ENCODE results near the gene YIPF5. TPM values are rescaled to one million over a fixed set of nuclear protein-coding genes. Genes with fewer than 3 reads are reported as not detected.

Gene YIPF5
- total RNA-seq, 1 donor from 2014 or later, result 43.3 TPM

DNA sequence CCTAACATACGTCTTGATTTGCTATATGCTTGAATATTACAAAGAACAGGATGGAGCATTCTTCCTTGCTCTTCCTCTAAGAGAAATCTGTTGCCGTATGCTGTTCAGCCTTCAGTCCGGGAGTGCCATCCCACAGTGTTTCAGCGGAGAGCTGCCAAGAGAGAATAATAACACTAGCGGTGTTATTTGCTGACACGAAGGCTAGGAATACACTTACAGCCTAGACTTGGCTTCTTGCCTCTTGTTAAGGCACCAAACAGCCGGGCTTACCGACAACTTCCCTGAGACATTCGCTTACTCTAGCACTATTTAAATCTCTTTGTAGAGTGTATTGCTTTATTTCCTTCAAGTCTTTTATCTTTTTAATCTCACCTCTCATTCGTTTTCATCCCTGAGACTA, 31.6 kb upstream of the YIPF5 start:
- H3K27me3 ChIP-seq (ENCODE audit: control insufficient read depth in 3 of 3, insufficient read depth in 3 of 3, low read length in 3 of 3), result peaks cover 9 to 17% (median 15%) of the 10 kb centered on the region in 3 donors
- H3K9me3 ChIP-seq (ENCODE audit: control insufficient read depth in 3 of 3, low read length in 3 of 3), result no peaks in the 10 kb centered on the region
- no peaks in the 10 kb centered on the region for H3K36me3 ChIP-seq (ENCODE audit: control insufficient read depth in 3 of 3, insufficient read depth in 3 of 3, low read length in 3 of 3)
- no peak overlapping the region for H3K9ac ChIP-seq (ENCODE audit: low read depth in 1 of 3, low read length in 3 of 3)
- no peak overlapping the region for H3K4me3 ChIP-seq (ENCODE audit: low read length in 3 of 3)
- peaks cover 4 to 13% (median 7%) of the 10 kb centered on the region in 3 donors for H3K4me1 ChIP-seq (ENCODE audit: control insufficient read depth in 3 of 3, insufficient read depth in 3 of 3, low read length in 3 of 3)
- H3K27ac ChIP-seq (ENCODE audit: low read depth, low read length), result peak overlapping the region; percentile 26

GRCh38 chr5:144201588-144201987, 31.1 kb upstream of the YIPF5 start:
- no peaks in the 10 kb centered on the region for H3K9me3 ChIP-seq (ENCODE audit: control insufficient read depth in 3 of 3, low read length in 3 of 3)
- H3K4me1 ChIP-seq (ENCODE audit: control insufficient read depth in 3 of 3, insufficient read depth in 3 of 3, low read length in 3 of 3), result peaks cover 4 to 13% (median 7%) of the 10 kb centered on the region in 3 donors
- H3K9ac ChIP-seq (ENCODE audit: low read depth in 1 of 3, low read length in 3 of 3), result no peak overlapping the region
- H3K27me3 ChIP-seq (ENCODE audit: control insufficient read depth in 3 of 3, insufficient read depth in 3 of 3, low read length in 3 of 3), result peaks cover 5 to 12% (median 10%) of the 10 kb centered on the region in 3 donors
- no peak overlapping the region for H3K4me3 ChIP-seq (ENCODE audit: low read length in 3 of 3)
- H3K27ac ChIP-seq (ENCODE audit: low read depth, low read length), result no peak overlapping the region
- no peaks in the 10 kb centered on the region for H3K36me3 ChIP-seq (ENCODE audit: control insufficient read depth in 3 of 3, insufficient read depth in 3 of 3, low read length in 3 of 3)

DNA sequence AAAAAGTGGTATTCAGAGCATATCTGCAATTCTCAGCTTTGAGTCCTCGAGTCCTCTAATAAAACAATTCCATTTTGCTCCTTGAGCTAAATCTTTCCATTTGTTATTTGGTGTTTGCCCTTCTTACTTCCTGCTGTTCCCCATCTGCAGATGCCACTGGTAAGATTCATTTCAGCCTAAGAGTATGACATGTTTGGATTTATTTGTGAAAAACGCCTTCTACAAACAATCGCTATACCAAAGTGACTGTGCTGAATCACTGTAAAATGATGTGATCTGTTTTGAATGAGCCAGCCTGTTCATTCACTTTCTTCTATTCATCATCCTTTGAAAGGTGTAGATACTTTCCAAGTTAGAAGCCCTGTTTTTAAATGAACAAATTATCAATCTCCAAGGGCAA, 27.9 kb upstream of the YIPF5 start:
- Histone ChIP-seq H3K36me3 (ENCODE audit: control insufficient read depth in 3 of 3, insufficient read depth in 3 of 3, low read length in 3 of 3) (no peaks in the 10 kb centered on the region), H3K9me3 (ENCODE audit: control insufficient read depth in 3 of 3, low read length in 3 of 3) (no peaks in the 10 kb centered on the region), H3K27me3 (ENCODE audit: control insufficient read depth in 3 of 3, insufficient read depth in 3 of 3, low read length in 3 of 3) (peaks cover 0 to 4% (median 3%) of the 10 kb centered on the region in 3 donors), H3K4me1 (ENCODE audit: control insufficient read depth in 3 of 3, insufficient read depth in 3 of 3, low read length in 3 of 3) (peaks cover 0 to 7% (median 4%) of the 10 kb centered on the region in 3 donors), H3K9ac (ENCODE audit: low read depth in 1 of 3, low read length in 3 of 3) (no peak overlapping the region), H3K27ac (ENCODE audit: low read depth, low read length) (no peak overlapping the region), H3K4me3 (ENCODE audit: low read length in 3 of 3) (no peak overlapping the region)

- Histone ChIP-seq H3K36me3 (ENCODE audit: control insufficient read depth in 3 of 3, insufficient read depth in 3 of 3, low read length in 3 of 3) (no peaks in the 10 kb centered on the region), H3K9ac (ENCODE audit: low read depth in 1 of 3, low read length in 3 of 3) (no peak overlapping the region), H3K27ac (ENCODE audit: low read depth, low read length) (no peak overlapping the region), H3K4me3 (ENCODE audit: low read length in 3 of 3) (no peak overlapping the region), H3K4me1 (ENCODE audit: control insufficient read depth in 3 of 3, insufficient read depth in 3 of 3, low read length in 3 of 3) (peaks cover 0 to 2% (median under 1%) of the 10 kb centered on the region in 3 donors), H3K27me3 (ENCODE audit: control insufficient read depth in 3 of 3, insufficient read depth in 3 of 3, low read length in 3 of 3) (peaks cover 0 to 4% (median 3%) of the 10 kb centered on the region in 3 donors), H3K9me3 (ENCODE audit: control insufficient read depth in 3 of 3, low read length in 3 of 3) (no peaks in the 10 kb centered on the region)
Observed at GRCh38 chr5:144196612-144197011, 26.2 kb upstream of the YIPF5 start.

DNA sequence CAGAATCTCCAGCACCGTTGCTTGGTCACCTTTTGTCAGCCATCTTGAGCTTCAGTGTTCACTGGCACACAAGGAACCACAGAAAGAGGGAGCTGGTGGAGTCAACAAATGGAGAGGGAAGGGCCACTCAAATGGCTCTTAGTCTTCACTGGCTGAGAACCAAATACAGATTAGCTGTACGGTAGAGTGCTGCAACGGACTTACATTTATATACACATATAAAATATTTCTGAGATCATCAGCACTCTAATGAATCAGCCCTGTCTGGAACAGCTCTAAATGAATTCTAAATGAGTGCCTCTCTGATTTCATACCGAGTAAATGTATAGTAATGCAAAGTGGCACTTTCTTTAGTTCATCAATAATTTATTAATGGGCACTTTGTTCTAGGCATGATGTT, 25.0 kb upstream of the YIPF5 start:
- Histone ChIP-seq H3K9ac (ENCODE audit: low read depth in 1 of 3, low read length in 3 of 3) (no peak overlapping the region), H3K27ac (ENCODE audit: low read depth, low read length) (no peak overlapping the region), H3K27me3 (ENCODE audit: control insufficient read depth in 3 of 3, insufficient read depth in 3 of 3, low read length in 3 of 3) (peaks cover 0 to 3% (median 0%) of the 10 kb centered on the region in 3 donors), H3K9me3 (ENCODE audit: control insufficient read depth in 3 of 3, low read length in 3 of 3) (no peaks in the 10 kb centered on the region), H3K4me1 (ENCODE audit: control insufficient read depth in 3 of 3, insufficient read depth in 3 of 3, low read length in 3 of 3) (no peaks in the 10 kb centered on the region), H3K4me3 (ENCODE audit: low read length in 3 of 3) (no peak overlapping the region), H3K36me3 (ENCODE audit: control insufficient read depth in 3 of 3, insufficient read depth in 3 of 3, low read length in 3 of 3) (no peaks in the 10 kb centered on the region)

- Histone ChIP-seq H3K9ac (ENCODE audit: low read depth in 1 of 3, low read length in 3 of 3) (no peak overlapping the region), H3K27ac (ENCODE audit: low read depth, low read length) (no peak overlapping the region), H3K9me3 (ENCODE audit: control insufficient read depth in 3 of 3, low read length in 3 of 3) (no peaks in the 10 kb centered on the region), H3K4me1 (ENCODE audit: control insufficient read depth in 3 of 3, insufficient read depth in 3 of 3, low read length in 3 of 3) (no peaks in the 10 kb centered on the region), H3K36me3 (ENCODE audit: control insufficient read depth in 3 of 3, insufficient read depth in 3 of 3, low read length in 3 of 3) (no peaks in the 10 kb centered on the region), H3K27me3 (ENCODE audit: control insufficient read depth in 3 of 3, insufficient read depth in 3 of 3, low read length in 3 of 3) (peaks cover 0 to 3% (median 0%) of the 10 kb centered on the region in 3 donors), H3K4me3 (ENCODE audit: low read length in 3 of 3) (no peak overlapping the region)
Observed at GRCh38 chr5:144194144-144194543, 23.7 kb upstream of the YIPF5 start.

DNA sequence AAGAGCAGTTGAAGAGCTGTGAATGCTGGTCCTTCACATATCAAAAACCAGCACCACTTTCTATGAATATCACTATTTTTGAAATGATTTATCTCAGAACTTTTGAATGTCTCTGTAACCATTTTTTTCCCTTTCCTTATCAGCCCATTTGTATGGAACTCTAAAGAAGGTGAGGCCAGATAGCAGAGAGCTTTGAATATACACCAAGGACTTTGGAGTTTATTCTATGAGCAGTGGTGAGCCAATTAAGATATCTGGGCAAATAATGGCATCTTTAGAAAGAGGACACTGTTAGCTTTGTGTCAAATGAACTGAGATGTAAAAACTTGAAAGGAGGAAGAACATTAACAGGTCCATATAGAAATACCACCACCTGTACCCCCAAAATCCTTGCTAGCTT, 22.2 kb upstream of the YIPF5 start:
- H3K4me1 ChIP-seq (ENCODE audit: control insufficient read depth in 3 of 3, insufficient read depth in 3 of 3, low read length in 3 of 3), result no peaks in the 10 kb centered on the region
- no peak overlapping the region for H3K9ac ChIP-seq (ENCODE audit: low read depth in 1 of 3, low read length in 3 of 3)
- H3K36me3 ChIP-seq (ENCODE audit: control insufficient read depth in 3 of 3, insufficient read depth in 3 of 3, low read length in 3 of 3), result no peaks in the 10 kb centered on the region
- H3K27me3 ChIP-seq (ENCODE audit: control insufficient read depth in 3 of 3, insufficient read depth in 3 of 3, low read length in 3 of 3), result peaks cover 0 to 3% (median 0%) of the 10 kb centered on the region in 3 donors
- H3K4me3 ChIP-seq (ENCODE audit: low read length in 3 of 3), result no peak overlapping the region
- no peaks in the 10 kb centered on the region for H3K9me3 ChIP-seq (ENCODE audit: control insufficient read depth in 3 of 3, low read length in 3 of 3)
- H3K27ac ChIP-seq (ENCODE audit: low read depth, low read length), result no peak overlapping the region

GRCh38 chr5:144191998-144192397, 21.5 kb upstream of the YIPF5 start:
- H3K9ac ChIP-seq (ENCODE audit: low read depth in 1 of 3, low read length in 3 of 3), result no peak overlapping the region
- no peak overlapping the region for H3K4me3 ChIP-seq (ENCODE audit: low read length in 3 of 3)

GRCh38 chr5:144191531-144191930, 21.1 kb upstream of the YIPF5 start:
- H3K4me1 ChIP-seq (ENCODE audit: control insufficient read depth in 3 of 3, insufficient read depth in 3 of 3, low read length in 3 of 3), result no peaks in the 10 kb centered on the region
- no peak overlapping the region for H3K4me3 ChIP-seq (ENCODE audit: low read length in 3 of 3)
- no peak overlapping the region for H3K9ac ChIP-seq (ENCODE audit: low read depth in 1 of 3, low read length in 3 of 3)
- H3K27me3 ChIP-seq (ENCODE audit: control insufficient read depth in 3 of 3, insufficient read depth in 3 of 3, low read length in 3 of 3), result peaks cover 0 to 3% (median 0%) of the 10 kb centered on the region in 3 donors
- H3K27ac ChIP-seq (ENCODE audit: low read depth, low read length), result no peak overlapping the region
- H3K36me3 ChIP-seq (ENCODE audit: control insufficient read depth in 3 of 3, insufficient read depth in 3 of 3, low read length in 3 of 3), result no peaks in the 10 kb centered on the region
- no peaks in the 10 kb centered on the region for H3K9me3 ChIP-seq (ENCODE audit: control insufficient read depth in 3 of 3, low read length in 3 of 3)

More at GRCh38 chr5:144191998-144192397, 21.5 kb upstream of the YIPF5 start:
- Histone ChIP-seq H3K27ac (ENCODE audit: low read depth, low read length) (no peak overlapping the region), H3K36me3 (ENCODE audit: control insufficient read depth in 3 of 3, insufficient read depth in 3 of 3, low read length in 3 of 3) (no peaks in the 10 kb centered on the region), H3K4me1 (ENCODE audit: control insufficient read depth in 3 of 3, insufficient read depth in 3 of 3, low read length in 3 of 3) (no peaks in the 10 kb centered on the region), H3K9me3 (ENCODE audit: control insufficient read depth in 3 of 3, low read length in 3 of 3) (no peaks in the 10 kb centered on the region), H3K27me3 (ENCODE audit: control insufficient read depth in 3 of 3, insufficient read depth in 3 of 3, low read length in 3 of 3) (peaks cover 0 to 3% (median 0%) of the 10 kb centered on the region in 3 donors)

GRCh38 chr5:144189800-144190429, 19.5 kb upstream of the YIPF5 start:
- H3K9ac ChIP-seq (ENCODE audit: low read depth in 1 of 3, low read length in 3 of 3), result no peak overlapping the region
- no peaks in the 10 kb centered on the region for H3K4me1 ChIP-seq (ENCODE audit: control insufficient read depth in 3 of 3, insufficient read depth in 3 of 3, low read length in 3 of 3)

More at GRCh38 chr5:144189800-144190429, 19.5 kb upstream of the YIPF5 start:
- Histone ChIP-seq H3K4me3 (ENCODE audit: low read length in 3 of 3) (no peak overlapping the region), H3K27ac (ENCODE audit: low read depth, low read length) (no peak overlapping the region), H3K27me3 (ENCODE audit: control insufficient read depth in 3 of 3, insufficient read depth in 3 of 3, low read length in 3 of 3) (no peaks in the 10 kb centered on the region), H3K36me3 (ENCODE audit: control insufficient read depth in 3 of 3, insufficient read depth in 3 of 3, low read length in 3 of 3) (no peaks in the 10 kb centered on the region), H3K9me3 (ENCODE audit: control insufficient read depth in 3 of 3, low read length in 3 of 3) (no peaks in the 10 kb centered on the region)

Data from skeletal muscle tissue (tissue), 4 donors.